ENCODE results near the gene DGKG.

DNA sequence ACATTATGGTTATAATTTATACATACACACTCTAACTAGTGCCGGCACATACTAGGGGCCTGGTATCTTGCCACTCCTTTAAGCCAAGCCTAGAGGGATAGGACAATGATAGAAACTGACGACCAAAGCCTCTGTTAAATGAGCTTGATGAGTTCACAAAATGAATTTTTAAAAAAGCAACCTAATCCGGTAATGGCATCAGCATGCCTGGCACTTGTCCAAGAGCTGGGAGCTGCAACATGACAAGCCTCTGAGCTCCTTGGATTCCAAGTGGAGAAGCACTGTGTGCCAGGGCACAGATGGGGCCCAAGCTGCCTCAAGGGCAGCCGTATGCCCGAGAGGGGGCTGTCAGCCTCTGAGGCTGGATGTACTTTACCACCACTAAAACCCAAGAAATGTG is 262.9 kb downstream of the DGKG start:
- TF ChIP-seq, protein P1, sequence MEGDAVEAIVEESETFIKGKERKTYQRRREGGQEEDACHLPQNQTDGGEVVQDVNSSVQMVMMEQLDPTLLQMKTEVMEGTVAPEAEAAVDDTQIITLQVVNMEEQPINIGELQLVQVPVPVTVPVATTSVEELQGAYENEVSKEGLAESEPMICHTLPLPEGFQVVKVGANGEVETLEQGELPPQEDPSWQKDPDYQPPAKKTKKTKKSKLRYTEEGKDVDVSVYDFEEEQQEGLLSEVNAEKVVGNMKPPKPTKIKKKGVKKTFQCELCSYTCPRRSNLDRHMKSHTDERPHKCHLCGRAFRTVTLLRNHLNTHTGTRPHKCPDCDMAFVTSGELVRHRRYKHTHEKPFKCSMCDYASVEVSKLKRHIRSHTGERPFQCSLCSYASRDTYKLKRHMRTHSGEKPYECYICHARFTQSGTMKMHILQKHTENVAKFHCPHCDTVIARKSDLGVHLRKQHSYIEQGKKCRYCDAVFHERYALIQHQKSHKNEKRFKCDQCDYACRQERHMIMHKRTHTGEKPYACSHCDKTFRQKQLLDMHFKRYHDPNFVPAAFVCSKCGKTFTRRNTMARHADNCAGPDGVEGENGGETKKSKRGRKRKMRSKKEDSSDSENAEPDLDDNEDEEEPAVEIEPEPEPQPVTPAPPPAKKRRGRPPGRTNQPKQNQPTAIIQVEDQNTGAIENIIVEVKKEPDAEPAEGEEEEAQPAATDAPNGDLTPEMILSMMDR (IDR thresholded peaks at IDR 0.05), result no peak
- no peak for TF ChIP-seq POLR2A (IDR thresholded peaks at IDR 0.05)

Measured in right lobe of liver (tissue), 4 donors.